Left colon (tissue), 2 donors: ENCODE data around the gene CCNJ. TPM values are rescaled to one million over a fixed set of nuclear protein-coding genes. Genes with fewer than 3 reads are reported as not detected.
"Not testable (repeated sequence)": the region's sequence is repeated elsewhere in the genome, so short reads cannot be mapped to it uniquely, and the experiment has no call there.

Experiments used
- ATAC-seq: fragments of 200-7000 bp; cut with Tn5 transposase; one replicate; pipeline ENCODE4 v1.9.1; 2020; ENCODE audit warnings: mild to moderate bottlenecking, moderate library complexity
- DNase-seq, 2 donors: peaks; one replicate each; pipeline ENCODE4 v3.0.0-alpha.2; 2020
- intact Hi-C, 2 donors: fragments of 100-400 bp; cut with DNase I in 1 of 2; cut with micrococcal nuclease in 1 of 2; formaldehyde crosslinking; loops; one replicate each; pipeline versions ENCODE4 v1.11.2 to v1.14.0; 2022; cut with DNase I, micrococcal nuclease
- long read RNA-seq: library from polyadenylated mRNA; unstranded; transcript quantifications from one replicate; pipeline ENCODE4 v2.0.0, GENCODE V29; 2021
- total RNA-seq, 2 donors: library from RNA; stranded (reverse); fragmentation: NEBNext Ultra II Directional; extraction: Animal tissue kit (Norgen Biotek cat#: 25700); gene quantifications; one replicate each; pipeline ENCODE4 v1.2.1, GENCODE V29; 2021
- donor health status: DM: no; HTN: no; CAD: no.
- donor health status: DM: yes; HTN: yes; CAD: no.

CCNJ gene, protein sequence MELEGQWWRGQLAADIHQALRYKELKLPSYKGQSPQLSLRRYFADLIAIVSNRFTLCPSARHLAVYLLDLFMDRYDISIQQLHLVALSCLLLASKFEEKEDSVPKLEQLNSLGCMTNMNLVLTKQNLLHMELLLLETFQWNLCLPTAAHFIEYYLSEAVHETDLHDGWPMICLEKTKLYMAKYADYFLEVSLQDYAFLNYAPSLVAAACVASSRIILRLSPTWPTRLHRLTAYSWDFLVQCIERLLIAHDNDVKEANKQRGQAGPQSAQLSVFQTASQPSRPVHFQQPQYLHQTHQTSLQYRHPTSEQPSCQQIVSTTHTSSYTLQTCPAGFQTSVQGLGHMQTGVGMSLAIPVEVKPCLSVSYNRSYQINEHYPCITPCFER
- total RNA-seq, result 1 to 10 TPM; 5.9 to 6.4 TPM
- long read RNA-seq, partial matches to known transcripts, result 4 of 9 reads
- long read RNA-seq, other reads (novel, unspliced or antisense), result 1 of 9 reads

DNA sequence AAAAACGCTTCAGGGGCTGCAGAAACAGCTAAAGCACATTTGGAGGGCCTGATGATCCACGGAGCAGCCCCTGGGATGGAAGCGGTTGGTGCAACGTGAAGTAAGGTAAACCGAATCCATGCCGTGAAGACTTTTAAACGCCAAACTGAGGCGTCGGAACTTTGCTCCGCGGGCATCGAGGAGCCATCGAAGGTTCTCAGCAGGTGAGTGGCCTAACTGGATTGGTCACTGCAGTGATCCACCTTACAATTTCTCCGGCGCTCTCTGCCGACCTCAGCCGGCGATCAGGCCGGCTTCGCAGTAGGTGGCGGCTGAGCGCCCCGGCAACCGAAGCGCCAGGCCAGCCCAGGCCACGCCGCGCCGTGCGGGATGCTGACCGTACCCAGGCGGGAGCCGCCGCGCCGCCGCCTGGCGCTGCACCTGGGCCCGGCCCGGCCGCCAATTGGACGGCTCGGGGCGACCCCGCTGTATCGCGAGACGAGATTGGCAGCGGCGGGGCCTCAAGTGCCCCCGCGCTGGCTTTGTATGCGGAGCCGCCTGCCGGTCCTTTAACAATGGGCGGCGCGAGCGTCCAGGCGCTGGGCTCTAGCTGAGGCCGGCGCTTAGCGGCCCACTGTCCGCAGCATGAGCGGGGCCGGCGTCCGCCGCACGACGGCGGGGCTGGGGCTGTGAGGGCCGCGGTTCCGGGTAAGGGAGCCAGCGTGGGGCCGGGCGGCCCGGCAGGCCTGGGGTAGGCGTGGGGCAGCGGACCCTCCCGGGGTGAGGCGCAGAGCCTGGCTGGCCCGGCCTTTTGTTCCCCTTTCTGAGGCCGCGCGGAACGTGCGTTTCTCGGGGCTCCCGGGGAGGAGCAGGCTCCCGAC lies at the start of gene CCNJ:
Gene CCNJ, plus strand, starts transcription at position 551 of the 860 bp plus-strand sequence. CDS start 811 bp downstream, outside the sequence.
- ATAC-seq (peak; percentile 89), DNase-seq (peak; percentile 87 to 92)
- intact Hi-C loops, result no loop called here

DNA sequence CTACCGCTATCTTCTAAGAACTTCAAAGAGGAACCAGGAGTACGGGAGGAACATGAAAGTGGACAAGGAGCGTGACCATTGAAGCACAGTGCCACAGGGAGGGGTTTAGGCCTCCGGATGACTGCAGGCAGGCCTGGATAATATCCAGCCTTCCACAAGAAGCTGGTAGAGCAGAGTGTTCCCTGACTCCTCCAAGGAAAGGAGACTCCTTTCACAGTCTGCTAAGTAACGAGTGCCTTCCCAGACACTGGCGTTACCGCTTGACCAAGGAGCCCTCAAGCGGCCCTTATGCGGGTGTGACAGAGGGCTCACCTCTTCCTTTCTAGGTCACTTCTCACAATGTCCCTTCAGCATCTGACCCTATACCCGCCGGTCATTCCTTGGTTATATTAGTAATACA lies 49.0 kb upstream of the CCNJ start:
- ATAC-seq, DNase-seq, intact Hi-C loops: not testable (repeated sequence)

DNA sequence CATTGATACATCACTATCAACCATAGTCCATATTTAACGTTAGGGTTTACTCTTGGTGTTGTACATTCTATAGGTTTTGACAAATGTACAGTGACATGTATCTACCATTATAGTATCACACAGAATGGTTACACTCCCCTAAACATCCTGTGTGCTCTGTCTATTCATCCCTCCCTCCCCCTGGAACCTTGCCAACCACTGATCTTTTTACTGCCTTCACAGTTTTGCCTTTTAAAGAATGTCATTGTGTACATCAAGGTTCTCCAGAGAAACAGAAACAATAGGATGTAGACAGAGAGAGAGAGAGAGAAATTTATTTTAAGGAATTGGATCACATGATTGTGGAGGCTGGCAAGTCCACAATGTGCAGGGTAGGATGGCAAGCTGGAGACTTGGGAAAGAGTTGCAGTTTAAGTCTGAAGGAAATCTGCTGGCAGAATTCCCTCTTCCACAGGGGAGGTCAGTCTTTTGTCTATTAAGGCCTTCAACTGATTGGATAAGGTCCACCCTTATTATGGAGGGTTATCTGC lies 45.1 kb upstream of the CCNJ start:
- no peak for DNase-seq
- intact Hi-C loops, result no loop called here
- no peak for ATAC-seq

DNA sequence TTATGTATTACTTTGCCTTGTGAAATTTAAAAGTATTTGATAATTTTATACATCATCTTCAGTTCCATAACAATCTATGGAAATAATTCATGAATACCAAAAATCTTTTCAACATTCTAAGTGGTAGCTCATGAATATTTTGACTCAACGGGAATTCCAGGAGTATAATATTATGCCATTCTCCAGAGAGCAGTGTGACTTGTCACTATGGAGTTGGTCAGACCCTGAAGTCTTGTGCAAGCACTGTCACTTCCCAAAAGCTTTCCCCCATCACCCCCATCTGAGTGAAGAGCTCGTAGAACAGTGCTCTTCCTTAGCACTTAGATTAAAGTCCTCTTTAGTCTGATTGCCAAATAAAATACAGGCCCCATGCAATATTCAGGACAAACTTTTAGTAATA lies 29.4 kb upstream of the CCNJ start:
- intact Hi-C loops, result no loop called here
- no peak for ATAC-seq
- DNase-seq, result no peak

DNA sequence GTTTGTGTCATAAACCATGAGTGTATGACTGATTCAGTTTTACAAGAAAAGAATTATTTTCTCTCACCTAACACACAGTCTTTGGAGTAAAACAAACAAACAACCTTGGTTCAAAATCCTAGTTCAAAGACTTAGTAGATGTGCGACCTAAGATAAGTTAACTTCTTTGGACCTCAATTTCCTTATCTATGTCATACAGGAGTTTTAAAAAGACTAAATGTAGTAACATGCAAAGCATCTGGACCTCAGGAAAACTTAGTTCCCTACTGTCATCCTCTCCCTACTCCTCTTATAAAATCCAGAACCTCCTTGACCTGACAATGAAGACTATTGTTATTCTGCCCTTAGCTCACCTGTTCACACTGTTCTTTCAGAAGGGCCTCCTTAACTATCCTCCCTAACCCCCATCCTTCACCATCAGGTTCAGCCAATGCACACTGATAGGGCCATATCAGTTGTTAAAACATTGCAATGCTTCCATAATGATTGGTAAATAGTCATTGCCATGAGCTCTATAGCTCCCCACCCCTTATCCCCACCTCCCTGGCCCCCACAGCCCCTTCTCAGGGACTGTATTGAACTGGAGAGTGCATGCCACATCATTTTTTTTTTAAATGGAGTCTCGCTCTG lies 28.8 kb upstream of the CCNJ start:
- no peak for ATAC-seq
- intact Hi-C loops, result loop anchor here in 1 of 2 donors (5.0 kb wide), 1 partner anchor 278 kb away; no protein-coding TSS in a partner anchor
- no peak for DNase-seq

DNA sequence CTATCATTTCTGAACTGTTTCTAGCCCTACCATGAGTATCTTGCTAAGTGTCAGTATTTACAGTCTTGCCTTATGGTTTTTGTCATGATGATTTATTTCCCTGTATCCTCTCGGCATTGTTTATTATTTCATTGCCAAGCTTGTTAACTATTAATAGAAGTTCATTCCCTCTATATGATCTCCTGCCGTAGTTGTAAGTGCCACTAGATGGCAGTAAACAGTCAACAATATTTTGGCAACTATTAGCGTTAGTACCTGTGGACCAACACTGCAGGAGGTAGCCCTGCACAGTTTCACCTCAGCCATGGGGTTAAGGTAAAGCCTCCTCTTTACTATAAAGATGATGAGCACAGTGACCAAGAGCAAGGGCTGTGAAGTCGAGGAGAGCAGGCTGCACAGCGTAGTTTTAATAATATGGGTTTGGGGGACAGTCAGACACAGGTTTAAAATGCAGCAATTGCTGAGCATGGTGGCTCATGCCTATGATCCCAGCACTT lies 26.1 kb upstream of the CCNJ start:
- ATAC-seq, result peak; percentile 95

DNA sequence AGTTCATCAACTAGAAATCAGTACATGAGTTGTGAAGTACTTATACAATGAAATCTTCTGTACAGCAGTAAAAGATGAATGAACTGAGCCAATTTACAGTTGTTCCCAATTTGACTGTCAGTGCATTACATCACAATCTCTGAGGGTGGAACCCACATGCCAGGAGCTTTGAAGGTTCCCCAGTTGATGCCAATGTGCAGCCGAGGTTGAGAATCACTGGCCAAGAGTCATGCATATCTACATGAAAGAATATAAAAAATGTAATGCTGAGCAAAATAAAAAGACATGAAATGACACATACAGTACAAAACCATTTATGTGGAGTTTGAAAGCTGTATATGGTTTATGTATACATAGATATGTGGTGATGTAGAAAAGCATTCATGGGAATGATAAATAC lies 22.1 kb upstream of the CCNJ start:
- DNase-seq (no peak), ATAC-seq (no peak)
- intact Hi-C loops, result no loop called here

More for the DNA sequence above, 26.1 kb upstream of the CCNJ start:
- peak in 1 of 2 donors; percentile 11 for DNase-seq
- intact Hi-C loops, result loop anchor here in 1 of 2 donors (5.0 kb wide), 1 partner anchor 275 kb away; no protein-coding TSS in a partner anchor

DNA sequence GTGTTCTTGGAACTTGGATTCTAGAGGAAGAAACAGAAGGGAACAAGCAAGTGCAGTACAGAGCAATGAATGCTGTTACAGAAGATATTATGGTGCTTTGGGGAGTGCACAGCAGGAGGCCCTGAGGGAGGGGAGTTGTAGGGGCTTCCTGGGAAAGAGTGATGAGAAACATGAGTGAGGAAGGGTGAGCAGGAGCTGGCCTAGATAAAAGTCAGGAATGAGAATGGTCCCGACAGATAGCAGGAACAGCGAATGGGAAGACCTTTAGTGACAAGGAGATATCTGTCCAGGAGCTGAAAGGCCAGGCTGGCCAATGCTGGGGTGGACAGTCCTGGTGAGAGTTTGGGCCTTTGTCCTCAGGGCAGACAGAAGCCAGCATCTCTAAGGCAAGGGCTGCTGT lies 20.6 kb upstream of the CCNJ start:
- DNase-seq (no peak), ATAC-seq (no peak)
- intact Hi-C loops, result no loop called here

DNA sequence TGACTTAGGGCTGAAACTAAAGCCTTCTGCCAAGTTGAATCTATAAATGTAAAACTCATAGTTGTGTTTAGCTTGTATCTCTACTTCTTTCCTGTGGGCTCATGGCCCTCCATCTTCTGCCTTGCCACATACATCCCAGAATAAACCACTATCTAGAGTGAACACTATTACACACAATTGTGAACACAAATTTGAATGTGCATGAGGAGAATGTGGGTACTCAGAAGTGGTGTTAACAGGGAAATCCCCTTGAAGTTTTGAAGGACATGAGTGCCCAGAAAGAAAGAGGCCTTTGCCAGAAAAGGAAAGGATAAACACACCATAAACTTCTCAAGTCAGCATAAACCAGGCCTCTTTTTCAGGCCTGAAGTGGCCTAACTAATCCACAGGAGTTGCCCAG lies 20.2 kb upstream of the CCNJ start:
- DNase-seq (no peak), ATAC-seq (no peak)
- intact Hi-C loops, result no loop called here

DNA sequence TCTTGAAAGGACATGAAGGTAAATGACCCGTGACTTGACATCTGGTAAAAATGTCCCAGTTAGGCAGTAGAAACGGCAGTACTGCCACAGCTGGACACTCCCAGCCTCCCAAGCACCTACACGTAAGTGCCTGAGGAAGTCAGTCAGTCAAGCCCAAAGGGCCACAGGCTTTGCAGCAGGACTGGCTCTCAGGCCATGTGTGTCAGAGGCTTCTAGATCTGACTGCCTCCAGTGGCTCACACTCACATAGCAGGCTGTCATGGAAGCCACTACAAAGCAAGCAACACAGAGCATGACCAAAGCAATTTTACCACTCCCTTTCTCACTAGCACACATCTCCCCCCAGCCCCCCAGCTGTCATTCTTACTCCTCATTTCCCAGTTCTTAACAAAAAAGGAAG lies 17.8 kb upstream of the CCNJ start:
- ATAC-seq, result peak; percentile 54
- intact Hi-C loops, result no loop called here
- DNase-seq, result no peak

DNA sequence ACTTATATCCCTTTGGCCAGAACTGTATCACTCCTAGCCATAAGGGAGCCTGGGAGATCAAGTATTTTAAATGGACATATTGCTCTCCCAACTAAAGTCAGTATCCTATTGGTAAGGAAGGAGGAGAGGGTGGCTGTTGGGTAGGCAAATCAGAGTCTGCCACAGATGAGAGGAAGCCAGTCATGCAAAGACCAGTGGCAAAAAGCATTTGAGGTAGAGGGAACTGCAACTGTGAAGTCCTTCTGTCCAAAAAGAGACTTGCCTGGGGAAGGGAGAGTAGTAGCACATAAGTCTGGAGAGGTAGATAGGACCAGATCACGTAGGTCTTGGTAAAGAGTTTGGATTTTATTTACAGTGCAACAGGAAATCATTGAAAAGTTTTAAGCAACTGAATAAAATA lies 8.8 kb upstream of the CCNJ start:
- no peak for ATAC-seq

DNA sequence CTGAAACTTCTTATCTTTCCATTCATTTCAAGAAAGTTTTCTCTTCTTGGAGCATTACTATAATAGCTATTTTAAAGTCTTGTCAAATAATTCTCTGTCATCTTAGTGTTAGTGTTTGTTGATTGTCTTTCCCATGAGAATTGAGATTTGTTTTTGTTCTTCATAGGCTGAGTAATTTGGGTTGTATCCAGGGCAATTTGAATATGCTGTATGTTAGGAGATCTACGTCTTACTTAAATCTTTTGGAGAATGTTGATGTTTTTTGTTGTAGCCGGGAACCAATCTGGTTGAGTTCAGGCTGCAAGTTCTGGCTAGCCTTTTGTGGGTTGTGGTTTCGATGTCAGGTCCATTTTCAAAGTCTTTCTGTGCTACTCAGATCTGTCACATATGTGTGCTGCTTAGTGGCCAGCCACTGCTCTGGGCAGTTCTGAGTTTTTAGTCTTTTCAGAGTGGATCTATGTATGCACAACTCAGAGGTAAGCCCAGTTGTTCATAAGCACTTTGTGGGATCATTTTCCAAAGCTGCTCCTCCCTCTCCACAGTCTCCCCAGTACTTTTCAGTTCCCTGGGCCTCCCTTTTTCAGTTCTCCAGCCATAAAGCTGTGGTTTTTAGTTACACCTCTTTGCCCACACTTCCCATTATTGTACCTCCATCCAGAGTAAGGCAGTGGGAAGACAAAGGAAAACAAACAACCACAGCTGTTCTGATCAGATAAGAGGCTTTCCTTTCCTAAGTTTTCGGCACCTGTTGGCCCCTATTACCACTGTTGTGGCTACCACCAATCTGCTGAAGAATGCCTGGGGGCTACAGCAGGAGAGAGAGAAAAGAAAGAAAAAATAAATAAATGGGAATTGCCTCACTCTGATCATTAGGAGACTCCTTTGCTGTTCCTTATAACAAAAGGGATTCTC lies 4.7 kb upstream of the CCNJ start:
- no peak for DNase-seq
- intact Hi-C loops, result no loop called here
- no peak for ATAC-seq

More for the DNA sequence above, 8.8 kb upstream of the CCNJ start:
- intact Hi-C loops, result no loop called here
- no peak for DNase-seq

DNA sequence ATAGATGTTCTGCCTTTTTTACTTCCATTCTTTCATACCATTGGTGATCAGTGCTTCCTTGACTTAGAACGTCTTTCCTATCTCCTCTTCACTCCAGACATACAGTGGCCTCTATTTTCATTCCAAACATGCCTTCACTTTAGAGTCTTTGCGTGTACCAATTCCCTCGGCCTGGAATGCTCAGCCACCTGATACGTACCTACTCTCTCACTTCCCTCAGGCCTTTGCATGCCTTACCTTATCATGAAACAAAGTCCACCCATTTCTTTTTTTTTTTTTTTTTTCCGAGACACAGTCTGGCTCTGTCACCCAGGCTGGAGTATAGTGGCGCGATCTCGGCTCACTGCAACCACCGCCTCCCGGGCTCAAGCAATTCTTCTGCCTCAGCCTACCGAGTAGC lies 2.2 kb upstream of the CCNJ start:
- DNase-seq, result no peak
- ATAC-seq, result no peak
- intact Hi-C loops, result no loop called here

DNA sequence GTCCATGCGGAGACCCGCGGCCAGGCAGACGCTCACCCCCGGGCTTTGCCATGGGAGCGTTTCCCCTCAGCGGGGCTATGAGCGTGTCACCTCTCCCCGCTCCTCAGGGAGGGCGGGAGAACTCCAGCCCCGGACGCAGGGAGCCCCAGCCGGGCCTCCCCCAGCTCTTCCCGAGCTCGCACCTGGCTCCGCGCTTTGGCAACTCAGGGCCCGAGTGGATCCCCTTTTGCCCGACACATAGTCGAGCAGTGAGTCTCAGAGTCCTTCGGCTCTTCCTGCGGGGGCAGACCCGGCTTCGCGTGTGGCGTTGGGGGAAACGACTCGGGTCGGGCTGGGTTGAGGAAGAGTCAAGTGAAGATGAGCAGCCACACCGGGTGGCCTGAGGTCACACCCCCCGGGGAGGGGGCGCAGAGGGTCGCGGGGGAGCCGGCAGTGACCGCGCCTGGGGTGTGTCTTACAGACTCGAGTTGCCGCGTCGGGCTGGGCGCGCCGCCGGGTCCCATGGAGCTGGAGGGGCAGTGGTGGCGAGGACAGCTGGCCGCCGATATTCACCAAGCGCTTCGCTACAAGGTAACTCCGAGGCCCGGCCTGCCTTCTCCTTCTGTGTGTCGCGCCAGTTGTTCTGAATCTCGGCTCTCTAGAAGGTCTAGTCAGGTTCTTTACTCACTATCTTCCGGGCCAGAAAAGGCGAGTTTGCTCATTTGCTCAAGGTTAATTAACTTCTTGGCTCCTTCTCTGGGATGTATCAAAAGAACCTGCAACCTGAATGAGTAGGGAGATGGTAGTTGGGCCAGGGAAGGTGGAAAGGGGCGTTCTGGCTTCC lies 721 bp downstream of the CCNJ start:
- ATAC-seq, result peak; percentile 55
- DNase-seq, result peak; percentile 42 to 64
- intact Hi-C loops, result no loop called here

DNA sequence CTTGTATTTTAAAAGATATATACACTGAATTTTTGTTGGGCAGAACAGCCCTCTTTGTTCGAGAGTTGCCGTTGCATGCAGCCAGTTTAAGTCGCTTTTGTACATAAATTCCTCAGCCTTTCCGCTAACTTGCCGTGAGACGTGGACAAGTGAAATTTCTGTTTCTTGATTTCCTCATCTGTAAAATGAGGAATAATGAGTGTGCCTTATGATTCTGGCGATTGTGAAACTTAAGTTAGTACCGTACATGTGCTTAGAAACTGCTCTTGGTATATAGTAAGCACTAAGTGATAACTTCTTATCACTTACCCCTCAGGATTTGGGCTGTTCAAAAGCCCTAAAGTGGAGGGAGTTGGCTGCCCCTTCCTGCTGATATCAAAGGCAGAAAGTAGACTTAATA lies 1.4 kb downstream of the CCNJ start:
- intact Hi-C loops, result no loop called here
- ATAC-seq (no peak), DNase-seq (no peak)

DNA sequence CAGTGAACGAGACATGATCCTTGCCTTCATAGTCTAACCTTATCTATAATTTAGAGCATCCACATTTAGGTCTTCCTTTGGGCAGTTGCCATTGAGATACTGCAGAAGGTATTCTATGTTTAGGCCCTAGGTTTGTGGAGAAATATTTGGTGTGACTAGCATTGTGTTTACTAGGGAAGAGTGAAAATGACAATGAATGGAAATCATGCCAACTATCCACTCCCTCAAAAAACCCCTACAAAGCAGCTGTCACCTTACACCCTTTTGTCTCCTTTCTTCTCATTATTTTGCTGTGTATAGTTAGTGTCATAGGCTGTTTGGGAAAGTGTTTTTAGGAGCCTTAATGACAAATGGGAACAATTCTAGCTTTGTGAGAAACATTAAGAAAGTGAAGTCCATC lies 3.2 kb downstream of the CCNJ start:
- intact Hi-C loops, result no loop called here
- ATAC-seq, result no peak
- no peak for DNase-seq

DNA sequence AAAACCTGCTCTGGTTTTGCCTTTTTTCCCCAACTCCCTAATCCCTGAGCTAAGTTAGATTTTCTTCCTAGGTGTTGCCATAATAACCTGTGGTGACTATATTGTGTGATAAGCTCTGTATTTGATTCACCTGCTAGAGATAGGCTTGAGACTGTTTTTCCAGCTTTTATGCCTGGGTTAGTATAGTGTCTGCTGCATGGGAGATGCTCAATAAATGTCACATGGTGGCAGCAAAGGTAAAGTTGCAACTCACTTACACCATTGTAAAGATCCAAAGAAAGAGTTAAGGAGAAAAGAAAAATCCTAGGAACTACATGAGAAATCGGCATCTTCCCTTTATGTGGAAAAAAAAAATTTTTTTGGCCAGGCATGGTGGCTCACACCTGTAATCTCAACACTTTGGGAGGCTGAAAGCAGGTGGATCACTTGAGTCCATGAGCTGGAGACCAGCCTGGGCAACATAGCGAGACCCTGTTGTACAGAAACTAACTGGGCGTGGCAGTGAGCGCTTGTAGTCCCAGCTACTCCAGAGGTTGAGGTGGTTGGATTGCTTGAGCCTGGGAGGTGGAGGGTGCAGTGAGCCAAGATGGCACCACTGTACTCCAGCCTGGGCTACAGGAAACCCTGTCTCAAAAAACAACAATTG lies 3.7 kb downstream of the CCNJ start:
- DNase-seq (no peak), ATAC-seq (no peak)
- intact Hi-C loops, result no loop called here
